Nephron progenitor cell (in vitro differentiated cells): Measurements from ENCODE around the gene TGM6.

ENCODE experiments used
- DNase-seq: peaks from one replicate; pipeline ENCODE4 v3.0.0; 2021
- H3K27ac Mint-ChIP-seq: 2 replicates; pipeline ENCODE4 v1.8.0; 2021; ENCODE audit warnings: mild to moderate bottlenecking, moderate library complexity, mixed read lengths
- H3K27me3 Mint-ChIP-seq: 2 replicates; pipeline ENCODE4 v1.8.0; 2021; ENCODE audit warnings: mild to moderate bottlenecking, low read depth, mixed read lengths; ENCODE audit not compliant: poor library complexity
- H3K36me3 Mint-ChIP-seq: 2 replicates; pipeline ENCODE4 v1.8.0; 2021; ENCODE audit warnings: low read depth, mixed read lengths
- H3K4me1 Mint-ChIP-seq: 2 replicates; pipeline ENCODE4 v1.8.0; 2021; ENCODE audit warnings: mixed read lengths
- H3K4me3 Mint-ChIP-seq: 2 replicates; pipeline ENCODE4 v1.8.0; 2021; ENCODE audit warnings: mild to moderate bottlenecking, moderate library complexity, mixed read lengths
- H3K9me3 Mint-ChIP-seq: 2 replicates; pipeline ENCODE4 v1.8.0; 2021; ENCODE audit warnings: mild to moderate bottlenecking, moderate library complexity, mixed read lengths
- TF ChIP-seq, protein P1 (sequence below): fragments of 200-600 bp; sonication (generic); IDR thresholded peaks from 2 replicates; pipeline ENCODE4 v1.5.0; 2021; ENCODE audit warnings: antibody characterized with exemption

The TGM6 gene

DNA sequence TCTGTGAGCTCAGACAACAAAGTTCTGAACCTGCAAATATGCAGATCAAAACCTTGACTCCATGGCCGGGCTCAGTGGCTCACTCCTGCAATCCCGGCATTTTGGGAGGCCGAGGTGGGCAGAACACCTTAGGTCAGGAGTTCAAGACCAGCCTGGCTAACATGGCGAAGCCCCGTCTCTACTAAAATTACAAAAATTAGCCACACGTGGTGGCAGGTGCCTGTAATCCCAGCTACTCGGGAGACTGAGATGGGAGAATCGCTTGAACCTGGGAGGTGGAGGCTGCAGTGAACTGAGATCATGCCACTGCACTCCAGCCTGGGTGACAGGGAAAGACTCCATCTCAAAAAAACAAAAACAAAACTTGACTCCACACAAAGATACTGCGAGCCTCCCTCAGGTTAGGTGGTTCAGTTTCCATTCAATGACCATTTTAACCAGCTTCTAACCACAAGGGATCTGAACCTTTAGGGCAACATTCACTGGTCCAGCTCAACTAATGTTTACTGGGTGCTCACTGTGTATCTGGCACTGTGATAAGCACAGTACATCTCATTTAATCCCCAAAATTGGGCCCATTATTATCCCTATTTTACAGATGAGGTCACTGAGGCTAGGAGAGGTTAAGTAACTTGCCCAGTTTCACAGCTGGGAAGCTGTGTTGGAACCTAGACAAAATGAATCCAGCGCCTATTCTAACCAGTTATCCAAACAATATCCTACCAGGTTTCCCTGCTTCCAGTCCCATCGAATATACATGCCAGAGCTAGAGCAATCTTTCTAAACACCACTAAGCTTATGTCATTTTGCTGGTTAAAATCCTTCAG, 88.1 kb downstream of the TGM6 start:
- no peak for DNase-seq
- Mint-ChIP-seq H3K4me3 (peak overlapping the region; percentile 96), H3K4me1 (peaks cover 49% of the 10 kb centered on the region), H3K27ac (peak overlapping the region; percentile 87), H3K27me3 (peaks cover 7% of the 10 kb centered on the region), H3K9me3 (no peaks in the 10 kb centered on the region), H3K36me3 (peaks cover 59% of the 10 kb centered on the region)
- TF ChIP-seq, protein P1, sequence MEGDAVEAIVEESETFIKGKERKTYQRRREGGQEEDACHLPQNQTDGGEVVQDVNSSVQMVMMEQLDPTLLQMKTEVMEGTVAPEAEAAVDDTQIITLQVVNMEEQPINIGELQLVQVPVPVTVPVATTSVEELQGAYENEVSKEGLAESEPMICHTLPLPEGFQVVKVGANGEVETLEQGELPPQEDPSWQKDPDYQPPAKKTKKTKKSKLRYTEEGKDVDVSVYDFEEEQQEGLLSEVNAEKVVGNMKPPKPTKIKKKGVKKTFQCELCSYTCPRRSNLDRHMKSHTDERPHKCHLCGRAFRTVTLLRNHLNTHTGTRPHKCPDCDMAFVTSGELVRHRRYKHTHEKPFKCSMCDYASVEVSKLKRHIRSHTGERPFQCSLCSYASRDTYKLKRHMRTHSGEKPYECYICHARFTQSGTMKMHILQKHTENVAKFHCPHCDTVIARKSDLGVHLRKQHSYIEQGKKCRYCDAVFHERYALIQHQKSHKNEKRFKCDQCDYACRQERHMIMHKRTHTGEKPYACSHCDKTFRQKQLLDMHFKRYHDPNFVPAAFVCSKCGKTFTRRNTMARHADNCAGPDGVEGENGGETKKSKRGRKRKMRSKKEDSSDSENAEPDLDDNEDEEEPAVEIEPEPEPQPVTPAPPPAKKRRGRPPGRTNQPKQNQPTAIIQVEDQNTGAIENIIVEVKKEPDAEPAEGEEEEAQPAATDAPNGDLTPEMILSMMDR, result no peak

DNA sequence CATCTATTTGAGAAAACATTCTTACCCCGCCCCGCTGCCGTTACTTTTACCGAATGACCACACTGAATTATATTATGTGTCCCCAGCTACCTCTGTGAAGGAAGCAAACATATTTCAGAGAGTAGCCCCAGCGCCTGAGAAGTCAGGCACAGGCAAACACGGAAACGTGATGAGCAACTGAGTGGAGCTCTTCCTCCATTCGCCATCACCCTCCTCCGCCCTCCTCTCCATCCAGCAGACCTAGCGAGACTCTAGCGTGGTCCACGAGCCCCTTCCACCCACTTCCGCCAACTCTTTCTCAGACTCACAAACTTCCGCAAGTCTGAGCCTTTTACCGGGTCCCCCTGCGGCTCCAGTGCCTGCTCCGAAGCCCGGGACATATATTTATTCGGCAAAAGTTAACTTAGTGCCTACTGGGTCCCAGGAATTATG, 89.3 kb downstream of the TGM6 start:
- Mint-ChIP-seq H3K4me1 (peaks cover 49% of the 10 kb centered on the region), H3K27me3 (peaks cover 11% of the 10 kb centered on the region), H3K36me3 (peaks cover 48% of the 10 kb centered on the region), H3K4me3 (peak overlapping the region; percentile 96), H3K27ac (peak overlapping the region; percentile 100), H3K9me3 (no peaks in the 10 kb centered on the region)
- TF ChIP-seq, protein P1, result no peak
- peak; percentile 39 for DNase-seq

DNA sequence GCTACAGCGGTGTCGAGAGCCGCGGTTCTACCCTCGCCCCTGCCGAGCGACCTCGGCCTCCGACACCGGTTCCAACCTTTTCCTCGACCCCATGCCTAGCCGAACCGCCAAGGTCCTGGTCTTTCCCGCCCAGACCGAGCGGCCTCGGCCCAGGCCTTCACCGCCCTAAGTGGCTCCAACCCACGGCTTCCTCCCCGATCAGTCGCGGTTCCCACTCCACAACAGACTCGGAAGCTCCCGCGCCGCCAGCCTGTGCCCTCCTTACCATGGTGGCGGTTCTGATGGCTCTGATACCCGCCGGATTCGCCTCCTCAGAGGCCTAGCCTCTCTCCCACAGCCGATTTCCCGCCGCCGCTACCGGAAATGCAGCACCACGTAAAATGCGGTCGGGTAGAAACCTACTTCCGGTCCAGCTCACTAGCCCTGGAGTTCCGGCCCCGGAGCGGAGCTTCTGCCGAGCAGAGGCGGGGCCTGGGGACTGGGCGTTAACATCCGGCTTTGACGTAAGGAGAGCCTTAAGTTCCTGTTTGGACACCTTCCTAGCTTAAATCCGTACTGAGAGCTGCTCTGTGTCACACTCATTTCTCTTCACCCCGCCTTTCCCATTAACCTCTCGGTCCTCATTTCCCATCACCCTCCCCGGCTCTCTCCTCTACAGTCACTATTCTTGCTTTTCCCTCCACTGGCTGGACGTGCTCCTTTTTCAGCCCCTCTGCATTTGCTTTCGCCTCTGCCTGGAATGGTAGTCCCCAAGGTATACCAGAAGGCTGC, 89.9 kb downstream of the TGM6 start, which contains the start of gene SNRPB:
SNRPB (minus strand) TSS at position 367 of the 771 bp plus-strand sequence; CDS start at position 268, 99 bp downstream.
- H3K27me3 Mint-ChIP-seq, result peaks cover 9% of the 10 kb centered on the region
- TF ChIP-seq, protein P1, result no peak
- peak within 1 kb of the TSS; percentile 100 for H3K27ac Mint-ChIP-seq
- H3K4me3 Mint-ChIP-seq, result peak within 1 kb of the TSS; percentile 96
- no peaks in the 10 kb centered on the region for H3K9me3 Mint-ChIP-seq
- H3K4me1 Mint-ChIP-seq, result peaks cover 49% of the 10 kb centered on the region
- peak; percentile 94 for DNase-seq
- peaks cover 43% of the 10 kb centered on the region for H3K36me3 Mint-ChIP-seq

DNA sequence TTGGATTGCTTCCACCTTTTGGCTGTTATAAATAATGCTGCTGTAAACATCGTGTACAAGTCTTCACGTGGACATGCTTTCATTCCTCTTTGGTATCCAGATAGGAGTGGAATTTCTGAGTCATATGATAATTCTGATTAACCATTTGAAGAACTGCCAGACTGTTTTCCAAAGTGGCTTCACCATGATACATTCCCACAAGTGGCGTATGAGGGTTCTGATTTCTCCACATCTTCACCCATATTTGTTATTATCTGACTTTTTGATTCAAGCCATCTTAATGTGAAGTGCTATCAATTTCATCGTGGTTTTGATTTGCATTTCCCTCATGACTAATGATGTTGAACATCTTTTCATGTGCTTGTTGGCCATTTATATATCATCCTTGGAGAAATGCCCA, 92.8 kb downstream of the TGM6 start:
- peaks cover 8% of the 10 kb centered on the region for H3K27me3 Mint-ChIP-seq
- H3K27ac Mint-ChIP-seq, result no peak overlapping the region
- peaks cover 42% of the 10 kb centered on the region for H3K4me1 Mint-ChIP-seq
- H3K4me3 Mint-ChIP-seq, result no peak overlapping the region
- H3K9me3 Mint-ChIP-seq, result peaks cover 3% of the 10 kb centered on the region
- peaks cover 35% of the 10 kb centered on the region for H3K36me3 Mint-ChIP-seq
- TF ChIP-seq, protein P1, result no peak
- DNase-seq, result no peak

DNA sequence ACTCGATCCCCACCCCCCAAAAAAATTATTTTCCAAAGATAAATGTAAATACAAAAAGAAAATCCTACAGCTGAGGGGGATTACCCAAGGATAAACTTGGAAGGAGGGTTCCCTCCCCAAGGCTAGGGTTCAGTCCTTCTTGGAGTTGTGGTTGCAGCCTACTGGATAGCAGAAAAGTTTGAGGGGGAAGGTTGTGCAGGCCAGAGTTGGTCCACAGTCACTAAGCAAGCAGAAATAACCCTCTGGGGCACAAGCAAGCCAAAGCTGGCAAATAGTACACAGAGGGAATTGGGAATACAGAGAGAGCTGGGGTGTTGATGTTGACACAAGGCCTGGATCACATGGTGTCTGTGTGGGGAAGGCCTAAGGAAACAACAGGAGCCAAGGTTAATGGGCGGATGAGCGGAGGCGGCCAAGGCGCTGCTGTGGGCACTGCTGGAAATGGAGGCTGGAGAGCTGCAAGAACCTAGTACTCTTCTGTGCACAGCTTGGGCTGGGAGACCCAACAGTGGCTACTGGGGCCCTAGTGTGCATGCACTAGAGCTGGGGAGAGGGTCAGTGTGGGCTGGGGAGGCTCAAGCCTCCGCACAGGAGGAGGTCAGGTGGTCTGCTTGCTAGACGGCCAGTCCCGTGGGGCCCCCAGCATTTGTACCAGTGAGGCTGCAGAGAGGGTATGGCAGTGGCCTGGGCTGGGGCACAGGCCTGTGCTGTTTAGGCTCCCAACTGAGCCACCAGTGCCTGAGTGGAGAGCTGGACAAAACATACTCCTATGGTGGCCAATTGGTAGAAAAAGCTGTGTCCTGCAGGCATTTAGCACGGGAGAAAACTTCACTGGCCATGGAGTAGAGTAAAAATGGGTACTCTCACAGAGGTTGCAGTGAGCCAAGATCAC, 95.4 kb downstream of the TGM6 start:
- Mint-ChIP-seq H3K27ac (peak overlapping the region; percentile 91), H3K9me3 (peaks cover 3% of the 10 kb centered on the region), H3K36me3 (peaks cover 48% of the 10 kb centered on the region), H3K4me3 (no peak overlapping the region), H3K27me3 (peaks cover 8% of the 10 kb centered on the region), H3K4me1 (peaks cover 19% of the 10 kb centered on the region)
- DNase-seq, result no peak
- TF ChIP-seq, protein P1, result no peak
